Measurements from ENCODE around the gene NCAM1.

NCAM1 gene

GRCh38 chr11:113188371-113188834 is 227.2 kb downstream of the NCAM1 start:
- Histone ChIP-seq H3K36me3 (no peaks in the 10 kb centered on the region), H3K9me3 (ENCODE audit: severe bottlenecking) (no peaks in the 10 kb centered on the region), H3K4me3 (ENCODE audit: low read depth, low read length) (no peak overlapping the region), H3K27me3 (ENCODE audit: insufficient read depth, low read depth, severe bottlenecking) (no peaks in the 10 kb centered on the region), H3K27ac (no peak overlapping the region)
- no peak for DNase-seq
- no peak for TF ChIP-seq CTCF (IDR thresholded peaks at IDR 0.05; ENCODE audit: low read depth, low read length)

GRCh38 chr11:113189909-113190667 is 228.9 kb downstream of the NCAM1 start:
- DNase-seq, result no peak
- Histone ChIP-seq H3K36me3 (no peaks in the 10 kb centered on the region), H3K27ac (no peak overlapping the region), H3K9me3 (ENCODE audit: severe bottlenecking) (no peaks in the 10 kb centered on the region), H3K27me3 (ENCODE audit: insufficient read depth, low read depth, severe bottlenecking) (no peaks in the 10 kb centered on the region), H3K4me3 (ENCODE audit: low read depth, low read length) (no peak overlapping the region)
- TF ChIP-seq CTCF (IDR thresholded peaks at IDR 0.05; ENCODE audit: low read depth, low read length), result no peak

GRCh38 chr11:113192121-113192925 is 231.1 kb downstream of the NCAM1 start:
- no peak for TF ChIP-seq CTCF (IDR thresholded peaks at IDR 0.05; ENCODE audit: low read depth, low read length)
- H3K9me3 ChIP-seq (ENCODE audit: severe bottlenecking), result no peaks in the 10 kb centered on the region
- DNase-seq, result peak; percentile 23

GRCh38 chr11:113193016-113193415 is 231.8 kb downstream of the NCAM1 start:
- TF ChIP-seq CTCF (IDR thresholded peaks at IDR 0.05; ENCODE audit: low read depth, low read length), result no peak
- no peak for DNase-seq
- H3K27me3 ChIP-seq (ENCODE audit: insufficient read depth, low read depth, severe bottlenecking), result no peaks in the 10 kb centered on the region
- H3K4me3 ChIP-seq (ENCODE audit: low read depth, low read length), result no peak overlapping the region
- H3K36me3 ChIP-seq, result no peaks in the 10 kb centered on the region
- H3K9me3 ChIP-seq (ENCODE audit: severe bottlenecking), result no peaks in the 10 kb centered on the region
- no peak overlapping the region; the same call in 1 of the 2 replicates for H3K27ac ChIP-seq

More at GRCh38 chr11:113192121-113192925, 231.1 kb downstream of the NCAM1 start:
- Histone ChIP-seq H3K36me3 (no peaks in the 10 kb centered on the region), H3K27me3 (ENCODE audit: insufficient read depth, low read depth, severe bottlenecking) (no peaks in the 10 kb centered on the region), H3K4me3 (ENCODE audit: low read depth, low read length) (no peak overlapping the region), H3K27ac (no peak overlapping the region; the same call in 1 of the 2 replicates)

DNA sequence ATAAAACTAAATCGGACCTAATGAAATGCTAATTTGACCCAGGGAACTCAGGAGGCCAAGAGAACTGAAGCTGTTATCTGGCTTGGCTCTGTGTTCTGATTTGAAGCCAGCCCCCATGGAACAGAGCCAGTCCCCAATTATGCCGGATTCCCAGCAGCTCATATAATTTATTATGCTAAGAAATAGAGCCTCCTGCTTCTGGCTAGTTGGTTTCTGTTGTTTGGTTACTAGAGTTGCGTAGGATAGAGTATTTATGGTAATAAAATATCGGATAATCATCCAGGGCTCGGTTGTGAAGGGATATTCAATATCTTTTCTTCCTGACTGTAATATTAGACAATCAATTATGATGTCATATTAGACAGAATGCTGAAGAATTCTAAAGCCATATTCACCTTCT is 232.7 kb downstream of the NCAM1 start:
- H3K4me3 ChIP-seq (ENCODE audit: low read depth, low read length), result no peak overlapping the region
- H3K36me3 ChIP-seq, result no peaks in the 10 kb centered on the region
- no peak for DNase-seq
- TF ChIP-seq CTCF (IDR thresholded peaks at IDR 0.05; ENCODE audit: low read depth, low read length), result no peak
- H3K9me3 ChIP-seq (ENCODE audit: severe bottlenecking), result no peaks in the 10 kb centered on the region
- H3K27ac ChIP-seq, result no peak overlapping the region
- H3K27me3 ChIP-seq (ENCODE audit: insufficient read depth, low read depth, severe bottlenecking), result no peaks in the 10 kb centered on the region

Data from WERI-Rb-1 (cell line).